ENCODE measurements around the gene PYDC1. TPM values are rescaled to one million over a fixed set of nuclear protein-coding genes. Genes with fewer than 3 reads are reported as not detected.

PYDC1 gene
- total and polyA plus RNA-seq, 2 of the 8 experiments (the other 6 are each of a cell fraction or from before 2014, with no cell fraction given): 3.5 to 11.1 TPM

DNA sequence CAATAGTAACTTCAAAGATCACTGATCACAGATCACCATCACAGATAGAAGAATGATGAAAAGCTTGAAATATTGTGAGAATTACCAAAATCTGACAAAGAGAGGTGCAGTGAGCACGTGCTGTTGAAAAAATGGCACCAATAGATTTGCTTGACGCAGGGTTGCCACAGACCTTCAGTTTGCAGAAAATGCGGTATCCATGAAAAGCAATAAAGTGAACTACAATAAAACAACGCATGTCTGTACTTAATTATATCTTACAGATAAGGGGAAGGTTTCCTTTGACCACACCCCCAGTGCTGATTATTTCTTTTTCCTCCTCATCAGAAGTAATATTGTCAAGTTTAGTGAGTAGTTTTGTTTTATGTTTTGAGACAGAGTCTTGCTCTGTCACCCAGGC is 21.1 kb upstream of the PYDC1 start:
- POLR2A ChIA-PET (ENCODE audit: partially characterized antibody): interaction anchor here (1.0 to 1.2 kb wide), 2 partner anchors 14 to 19 kb away, joined by 3 read pairs; no protein-coding TSS in a partner anchor
- peaks cover 0 to 5% (median under 1%) of the 10 kb centered on the region in 4 experiments; a peak in 1 of 7 replicates for H3K4me1 ChIP-seq (replicated peaks in 1 of 4; ENCODE audit: control insufficient read depth in 3 of 4, insufficient read depth in 4 of 4, low read length in 3 of 4)

More for the DNA sequence above, 21.1 kb upstream of the PYDC1 start:
- CTCF ChIA-PET (ENCODE audit: partially characterized antibody): interaction anchor here (1.4 kb wide), 1 partner anchor 35 kb away, joined by 3 read pairs; no protein-coding TSS in a partner anchor
- no peak overlapping the region for H4K5ac ChIP-seq (ENCODE audit: insufficient read length, low read depth, low read length)
- H2BK15ac ChIP-seq (ENCODE audit: low read length): no peak overlapping the region
- no peak overlapping the region for H2BK120ac ChIP-seq (replicated peaks; ENCODE audit: low read depth, low read length)
- H2BK20ac ChIP-seq (ENCODE audit: low read length): no peak overlapping the region
- no peak overlapping the region for H3K27ac ChIP-seq (ENCODE audit: low read depth, low read length)
- H2AFZ ChIP-seq (ENCODE audit: low read length): no peak overlapping the region
- no peaks in the 10 kb centered on the region for H3K36me3 ChIP-seq (ENCODE audit: control insufficient read depth in 2 of 4, insufficient read depth in 4 of 4, low read length in 3 of 4)
- no peak overlapping the region for H3K56ac ChIP-seq (replicated peaks; ENCODE audit: insufficient read length, low read depth, low read length)
- no peak overlapping the region for H2AK5ac ChIP-seq (ENCODE audit: low read depth, low read length)
- no peak overlapping the region for H3K14ac ChIP-seq (ENCODE audit: insufficient read length)
- WGBS, 2 experiments (ENCODE audit: extremely low coverage in 1 of 2, insufficient coverage in 1 of 2, insufficient read length in 1 of 2, insufficient replicate concordance in 2 of 2, low coverage in 1 of 2, low lambda C conversion rate in 2 of 2, missing lambda C conversion rate in 1 of 2): 85% methylated on average over 4 of the region's 4 CpGs; no CpG with 5 or more reads in 1 of the 2 experiments
- FAIRE-seq (no peak), DNase-seq (ENCODE audit: low read depth in 1 of 2, low spot score in 2 of 2) (no peak)
- H4K91ac ChIP-seq (replicated peaks; ENCODE audit: insufficient read length, low read length): no peak overlapping the region
- no peak overlapping the region for H3K4ac ChIP-seq (replicated peaks; ENCODE audit: insufficient read length, low read depth, low read length)
- H3K4me2 ChIP-seq (ENCODE audit: insufficient read depth in 1 of 2, low read depth in 2 of 2, low read length in 2 of 2): no peak overlapping the region
- no peak overlapping the region for H2BK12ac ChIP-seq (ENCODE audit: low read depth, low read length)
- no peaks in the 10 kb centered on the region for H4K20me1 ChIP-seq (replicated peaks in 1 of 2; ENCODE audit: control insufficient read depth in 1 of 2, insufficient read depth in 2 of 2, low read length in 2 of 2)
- no peak overlapping the region for H2BK5ac ChIP-seq (ENCODE audit: low read depth, low read length)
- H3K9ac ChIP-seq (replicated peaks in 1 of 4; ENCODE audit: extremely low read depth in 1 of 4, low read depth in 3 of 4, low read length in 3 of 4): no peak overlapping the region
- no peak overlapping the region for H3K23ac ChIP-seq (ENCODE audit: insufficient read length)
- TF ChIP-seq CHD2 (IDR thresholded peaks at IDR 0.05; ENCODE audit: low read length) (no peak), SP1 (IDR thresholded peaks at IDR 0.05; ENCODE audit: low read depth, low read length) (no peak), TCF12 (IDR thresholded peaks at IDR 0.05; ENCODE audit: low read depth, low read length) (no peak), EP300 (IDR thresholded peaks at IDR 0.05; ENCODE audit: borderline replicate concordance in 1 of 2, low read depth in 2 of 2, low read length in 2 of 2) (no peak), KDM5A (IDR thresholded peaks at IDR 0.05; ENCODE audit: low read length) (no peak)
- no peak overlapping the region for H3K4me3 ChIP-seq (ENCODE audit: extremely low read depth in 1 of 4, insufficient read depth in 2 of 4, low read depth in 3 of 4, low read length in 4 of 4)
- H4K8ac ChIP-seq (ENCODE audit: extremely low read depth, insufficient read depth, low read length): no peak overlapping the region
- H3K79me2 ChIP-seq (ENCODE audit: control insufficient read depth in 1 of 2, insufficient read depth in 2 of 2, low read length in 2 of 2): peaks cover 0 to 2% of the 10 kb centered on the region in 2 experiments; a peak in 1 of 4 replicates
- no peak overlapping the region for H3K18ac ChIP-seq (ENCODE audit: extremely low read depth, low read length)
- no peaks in the 10 kb centered on the region for H3K23me2 ChIP-seq (ENCODE audit: low read depth, low read length)
- no peaks in the 10 kb centered on the region for H3K79me1 ChIP-seq (ENCODE audit: low read depth, low read length)
- H3K27me3 ChIP-seq (replicated peaks in 1 of 4; ENCODE audit: control insufficient read depth in 3 of 4, extremely low read depth in 1 of 4, insufficient read depth in 3 of 4, low read length in 3 of 4): no peaks in the 10 kb centered on the region
- no peaks in the 10 kb centered on the region for H3K9me3 ChIP-seq (ENCODE audit: insufficient read depth in 2 of 2, low read depth in 1 of 2, low read length in 1 of 2)

All from H1 (cell line).